ENCODE results near the gene SLC9A8. TPM values are rescaled to one million over a fixed set of nuclear protein-coding genes. Genes with fewer than 3 reads are reported as not detected.
"Not testable (repeated sequence)": the region's sequence is repeated elsewhere in the genome, so short reads cannot be mapped to it uniquely, and the experiment has no call there.

SLC9A8 gene
- total RNA-seq, 1 donor from 2014 or later, result 15.2 TPM

DNA sequence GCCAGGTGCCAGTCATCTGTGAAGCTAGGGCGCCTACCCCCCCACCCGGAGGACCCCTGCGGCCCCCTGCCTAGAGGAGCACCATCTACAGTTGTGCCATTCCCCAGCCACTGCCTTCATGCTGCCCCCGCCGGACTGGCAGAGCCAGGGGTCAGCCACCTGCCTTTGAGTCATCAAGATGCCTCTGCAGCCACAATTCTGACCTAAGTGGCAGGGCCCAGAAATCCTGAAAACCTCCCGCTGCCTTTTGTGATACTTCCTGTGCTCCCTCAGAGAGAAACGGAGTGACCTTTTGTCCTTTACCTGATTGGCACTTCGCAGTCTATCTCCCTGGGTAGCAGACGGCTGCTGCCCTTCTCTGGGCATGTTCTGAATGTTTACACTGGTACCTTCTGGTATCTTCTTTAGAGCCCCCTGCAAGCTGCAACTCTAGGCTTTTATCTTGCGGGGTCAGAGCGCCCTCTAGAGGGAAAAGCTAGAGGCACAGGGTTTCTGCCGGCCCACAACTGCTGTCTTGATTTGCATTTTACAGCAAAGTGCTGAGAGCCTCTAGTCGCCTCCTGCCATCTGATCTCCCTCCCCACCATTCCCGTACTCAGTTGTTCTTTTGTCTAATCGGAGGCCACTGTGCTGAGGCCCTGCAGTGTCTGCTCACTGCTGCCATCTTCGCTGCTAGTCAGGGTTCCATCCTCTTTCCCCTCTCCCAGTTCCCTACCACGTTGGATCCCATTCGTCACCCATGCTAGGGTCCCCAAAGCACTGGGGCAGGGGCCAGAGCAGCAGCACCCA, 75.8 kb downstream of the SLC9A8 start:
- peaks cover 34% of the 10 kb centered on the region for H3K36me3 Mint-ChIP-seq (ENCODE audit: low read depth)
- peak; percentile 86 for DNase-seq
- intact Hi-C loops (cut with micrococcal nuclease), result loop anchor here (2.0 kb wide), 1 partner anchor 278 kb away; no protein-coding TSS in a partner anchor
- H3K27me3 Mint-ChIP-seq, result no peaks in the 10 kb centered on the region
- no peak overlapping the region for H3K27ac Mint-ChIP-seq
- H3K4me1 Mint-ChIP-seq, result peaks cover 15% of the 10 kb centered on the region
- H3K9me3 Mint-ChIP-seq, result no peaks in the 10 kb centered on the region
- H3K4me3 Mint-ChIP-seq, result no peak overlapping the region

DNA sequence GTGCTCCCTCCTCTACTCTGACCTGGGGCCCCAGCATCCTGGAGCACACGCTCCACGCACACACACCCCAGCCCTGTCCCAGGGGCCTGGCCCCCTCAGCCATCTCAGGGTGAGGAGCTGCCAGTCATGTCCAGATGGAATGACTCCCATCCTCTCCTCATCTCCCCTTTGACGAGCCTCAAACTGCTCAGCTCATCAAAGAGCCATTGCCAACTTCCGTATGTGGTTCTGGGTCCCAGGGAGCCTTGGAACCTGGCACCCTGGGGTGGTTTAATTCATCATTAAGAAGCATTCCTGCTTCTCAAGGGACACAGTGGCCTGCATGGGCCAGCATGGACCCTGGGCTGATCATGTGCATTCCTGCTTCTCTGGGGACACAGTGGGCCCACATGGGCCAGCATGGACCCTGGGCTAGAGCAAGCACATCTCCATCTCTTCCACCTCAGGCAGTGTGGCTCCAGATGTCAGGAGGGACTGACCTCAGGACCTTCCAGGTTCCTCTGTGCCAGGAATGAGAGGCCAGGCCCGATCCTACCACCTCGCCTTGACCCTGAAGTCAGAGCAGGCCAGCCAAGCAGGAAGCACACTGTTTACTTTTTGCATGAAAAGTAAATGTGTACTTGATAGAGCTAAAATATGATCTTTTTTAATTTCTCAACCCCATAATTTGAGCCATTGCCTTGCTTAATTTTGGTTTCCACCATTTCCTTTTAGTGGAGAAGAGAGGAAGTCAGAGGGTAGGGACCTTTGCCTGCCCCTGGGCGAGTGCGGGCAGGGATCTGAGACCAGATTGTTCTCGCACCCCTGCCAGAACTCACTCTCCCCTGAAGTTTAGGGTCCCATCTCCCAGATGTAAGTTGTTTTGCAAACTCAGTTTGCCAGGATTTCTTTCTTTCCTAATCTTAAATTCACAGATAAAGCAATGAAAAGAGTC, 76.6 kb downstream of the SLC9A8 start:
- peaks cover 29% of the 10 kb centered on the region for H3K36me3 Mint-ChIP-seq (ENCODE audit: low read depth)
- H3K9me3 Mint-ChIP-seq, result no peaks in the 10 kb centered on the region
- peaks cover 22% of the 10 kb centered on the region for H3K4me1 Mint-ChIP-seq
- H3K4me3 Mint-ChIP-seq, result no peak overlapping the region
- H3K27me3 Mint-ChIP-seq, result no peaks in the 10 kb centered on the region
- no peak overlapping the region for H3K27ac Mint-ChIP-seq
- no peak for DNase-seq
- intact Hi-C loops (cut with micrococcal nuclease), result loop anchor here (2.0 kb wide), 1 partner anchor 278 kb away; no protein-coding TSS in a partner anchor

DNA sequence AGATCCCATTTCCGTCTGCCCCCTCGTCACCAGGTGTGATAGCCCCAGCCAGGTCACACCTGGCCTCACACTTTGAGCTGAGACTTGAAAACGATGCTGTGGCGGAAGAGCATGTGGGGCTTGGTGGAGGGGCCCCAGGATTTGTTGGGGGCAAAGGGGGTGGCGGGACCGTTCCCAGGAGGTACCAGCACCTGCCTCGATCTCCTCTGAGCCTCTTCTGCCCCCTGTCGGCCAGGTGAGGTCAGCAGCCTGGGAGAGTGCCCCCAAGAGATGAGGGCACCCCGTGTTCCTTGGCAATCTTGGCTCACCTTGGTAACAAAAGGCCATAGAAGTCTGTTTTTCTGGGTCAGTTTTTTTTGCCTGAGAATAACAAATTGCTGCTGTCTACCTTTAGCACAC, 77.3 kb downstream of the SLC9A8 start:
- H3K27ac Mint-ChIP-seq, result no peak overlapping the region
- no peaks in the 10 kb centered on the region for H3K9me3 Mint-ChIP-seq
- DNase-seq, result no peak
- H3K27me3 Mint-ChIP-seq, result no peaks in the 10 kb centered on the region
- H3K4me3 Mint-ChIP-seq, result no peak overlapping the region
- peaks cover 27% of the 10 kb centered on the region for H3K36me3 Mint-ChIP-seq (ENCODE audit: low read depth)
- intact Hi-C loops (cut with micrococcal nuclease), result loop anchor here (2.0 kb wide), 1 partner anchor 279 kb away; no protein-coding TSS in a partner anchor
- peaks cover 23% of the 10 kb centered on the region for H3K4me1 Mint-ChIP-seq

DNA sequence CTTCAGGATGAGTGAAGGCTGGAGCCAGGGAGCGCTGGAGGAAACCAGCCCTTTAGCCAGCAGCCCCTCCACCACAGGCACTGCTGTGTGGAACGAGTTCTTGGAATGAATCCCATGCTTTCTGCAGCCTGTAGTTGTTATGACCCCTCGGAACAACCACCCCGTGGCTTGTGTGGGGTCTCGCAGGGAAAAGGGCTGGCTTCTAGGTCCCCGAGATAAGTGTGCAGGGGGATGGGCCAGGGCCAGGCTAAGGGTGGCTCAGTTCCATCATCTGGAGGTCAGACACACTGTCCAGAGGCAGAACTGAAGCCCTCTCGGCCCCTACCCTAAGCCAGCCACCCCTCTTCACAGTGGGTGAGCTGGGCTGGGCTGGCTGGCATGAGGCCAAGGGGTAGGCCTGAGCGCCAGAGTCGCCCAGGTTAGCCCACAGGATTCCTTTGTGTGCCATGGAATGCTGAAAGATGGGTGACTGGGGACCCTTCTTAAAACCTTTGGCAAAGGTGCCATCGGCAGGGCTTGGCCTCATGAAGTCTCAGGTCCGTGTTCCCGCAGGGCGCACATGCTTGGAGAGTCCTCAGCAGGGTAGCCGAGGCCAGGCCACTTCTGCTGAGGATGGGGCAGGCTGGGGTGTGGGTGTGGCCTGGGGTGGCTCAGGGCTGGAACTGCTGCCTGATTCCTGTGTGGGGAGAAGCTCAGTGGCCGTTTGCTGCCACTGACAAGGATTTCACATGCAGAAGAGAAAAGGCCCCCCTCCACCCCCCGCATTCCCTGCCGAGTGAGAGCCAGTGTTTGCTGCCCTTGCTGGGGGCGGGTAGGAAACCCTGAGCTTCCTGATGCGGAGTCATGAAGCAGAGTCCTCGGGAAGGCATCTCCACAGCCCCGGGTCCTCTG, 78.1 kb downstream of the SLC9A8 start:
- H3K9me3 Mint-ChIP-seq, result no peaks in the 10 kb centered on the region
- DNase-seq, result no peak
- H3K4me1 Mint-ChIP-seq, result peaks cover 23% of the 10 kb centered on the region
- no peak overlapping the region for H3K4me3 Mint-ChIP-seq
- H3K27ac Mint-ChIP-seq, result no peak overlapping the region
- no peaks in the 10 kb centered on the region for H3K27me3 Mint-ChIP-seq
- intact Hi-C loops (cut with micrococcal nuclease), result no loop called here
- peaks cover 25% of the 10 kb centered on the region for H3K36me3 Mint-ChIP-seq (ENCODE audit: low read depth)

DNA sequence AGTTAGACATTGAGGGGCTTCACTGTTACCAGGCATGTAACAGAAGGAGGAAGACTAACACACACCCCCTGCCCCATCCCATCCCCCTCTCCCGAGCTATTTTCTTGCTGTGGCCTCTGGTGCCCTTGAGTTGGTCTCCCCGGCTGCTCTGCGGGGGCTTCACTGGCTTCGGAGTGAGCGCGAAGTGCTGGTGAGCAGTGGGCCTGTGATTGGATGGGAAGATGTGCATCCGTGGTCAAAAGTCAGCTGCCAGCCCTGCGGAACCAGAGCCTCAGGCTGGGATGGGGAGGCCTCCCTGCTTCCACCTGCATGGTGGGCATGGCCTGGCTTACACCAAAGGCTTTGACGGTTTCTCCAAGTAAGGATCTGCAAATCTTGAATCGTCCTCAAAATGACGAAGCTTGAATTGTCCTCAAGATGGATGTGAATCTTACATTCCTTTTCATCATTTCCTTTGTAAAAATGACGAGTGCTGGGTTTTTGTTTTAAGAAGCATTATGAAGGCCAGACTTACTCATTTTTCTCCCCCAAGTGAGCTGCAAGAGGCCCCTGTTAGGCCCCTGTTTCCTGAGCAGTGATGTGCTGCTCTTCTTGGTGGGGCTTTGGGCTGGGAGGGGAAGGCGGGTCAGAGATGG, 79.0 kb downstream of the SLC9A8 start:
- intact Hi-C loops (cut with micrococcal nuclease), result loop anchor here (2.0 kb wide), 2 partner anchors 23 to 37 kb away; partner anchors contain the start of gene SPATA2
- no peak for DNase-seq
- no peak overlapping the region for H3K4me3 Mint-ChIP-seq
- peaks cover 23% of the 10 kb centered on the region for H3K4me1 Mint-ChIP-seq
- H3K27me3 Mint-ChIP-seq, result no peaks in the 10 kb centered on the region
- peaks cover 18% of the 10 kb centered on the region for H3K36me3 Mint-ChIP-seq (ENCODE audit: low read depth)
- no peaks in the 10 kb centered on the region for H3K9me3 Mint-ChIP-seq
- no peak overlapping the region for H3K27ac Mint-ChIP-seq

DNA sequence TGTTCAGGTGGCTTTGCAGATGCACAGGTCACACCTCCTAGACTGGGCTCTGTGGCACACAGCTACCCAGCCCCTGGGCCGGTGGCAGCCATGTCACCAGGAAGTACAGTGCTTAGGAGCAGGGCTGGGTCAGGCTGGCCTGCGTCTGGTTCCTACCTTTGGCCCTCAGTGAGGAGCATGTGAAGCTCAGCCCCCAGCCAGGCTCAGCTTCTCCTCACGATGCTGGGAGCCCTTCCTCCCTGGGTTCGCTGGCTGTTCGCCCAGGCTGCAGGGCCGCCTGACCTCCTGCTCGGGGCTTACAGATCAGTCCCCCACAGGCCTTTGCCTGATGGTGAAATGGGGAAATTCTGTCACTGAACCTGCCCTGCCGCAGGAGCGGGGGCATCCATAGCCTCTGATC, 79.6 kb downstream of the SLC9A8 start:
- H3K27me3 Mint-ChIP-seq, result no peaks in the 10 kb centered on the region
- no peak for DNase-seq
- intact Hi-C loops (cut with micrococcal nuclease), result loop anchor here (2.0 kb wide), 2 partner anchors 23 to 37 kb away; partner anchors contain the start of gene SPATA2
- peaks cover 23% of the 10 kb centered on the region for H3K4me1 Mint-ChIP-seq
- no peak overlapping the region for H3K4me3 Mint-ChIP-seq
- H3K9me3 Mint-ChIP-seq, result no peaks in the 10 kb centered on the region
- peaks cover 16% of the 10 kb centered on the region for H3K36me3 Mint-ChIP-seq (ENCODE audit: low read depth)
- H3K27ac Mint-ChIP-seq, result peak overlapping the region; percentile 78

DNA sequence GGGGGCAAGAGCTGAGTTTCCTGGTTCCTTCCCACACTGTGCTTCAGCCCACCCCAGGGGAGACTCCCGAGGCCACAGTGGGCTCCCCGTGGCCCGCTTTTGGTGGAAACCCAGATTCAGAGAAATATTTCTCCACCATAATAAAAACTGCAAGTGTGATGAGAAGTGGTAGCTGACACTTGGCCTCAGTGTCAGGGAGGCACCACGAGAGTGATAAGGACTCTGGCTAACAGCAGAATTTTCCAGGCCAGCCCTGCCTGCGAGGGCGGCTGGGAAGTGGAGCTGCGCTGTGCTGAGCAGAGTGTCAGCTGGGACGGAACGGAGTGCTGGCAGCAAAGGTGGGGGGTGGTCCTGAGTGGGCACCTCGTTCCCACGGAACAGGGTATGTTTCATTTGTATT, 80.2 kb downstream of the SLC9A8 start:
- peaks cover 19% of the 10 kb centered on the region for H3K4me1 Mint-ChIP-seq

GRCh38 chr20:49893242-49894072, 80.8 kb downstream of the SLC9A8 start:
- no peak for DNase-seq
- peaks cover 10% of the 10 kb centered on the region for H3K36me3 Mint-ChIP-seq (ENCODE audit: low read depth)
- no peaks in the 10 kb centered on the region for H3K9me3 Mint-ChIP-seq
- peak overlapping the region; percentile 48 for H3K4me3 Mint-ChIP-seq
- no peaks in the 10 kb centered on the region for H3K27me3 Mint-ChIP-seq
- intact Hi-C loops (cut with micrococcal nuclease), result loop anchor here (2.0 kb wide), 2 partner anchors 21 to 35 kb away; partner anchors contain the start of gene SPATA2
- H3K27ac Mint-ChIP-seq, result peak overlapping the region; percentile 82
- peaks cover 17% of the 10 kb centered on the region for H3K4me1 Mint-ChIP-seq

More for the DNA sequence above, 80.2 kb downstream of the SLC9A8 start:
- intact Hi-C loops (cut with micrococcal nuclease), result loop anchor here (2.0 kb wide), 2 partner anchors 22 to 36 kb away; partner anchors contain the start of gene SPATA2
- H3K27ac Mint-ChIP-seq, result peak overlapping the region; percentile 78
- H3K4me3 Mint-ChIP-seq, result peak overlapping the region; percentile 48
- H3K9me3 Mint-ChIP-seq, result no peaks in the 10 kb centered on the region
- no peak for DNase-seq
- H3K36me3 Mint-ChIP-seq (ENCODE audit: low read depth), result peaks cover 13% of the 10 kb centered on the region
- no peaks in the 10 kb centered on the region for H3K27me3 Mint-ChIP-seq

DNA sequence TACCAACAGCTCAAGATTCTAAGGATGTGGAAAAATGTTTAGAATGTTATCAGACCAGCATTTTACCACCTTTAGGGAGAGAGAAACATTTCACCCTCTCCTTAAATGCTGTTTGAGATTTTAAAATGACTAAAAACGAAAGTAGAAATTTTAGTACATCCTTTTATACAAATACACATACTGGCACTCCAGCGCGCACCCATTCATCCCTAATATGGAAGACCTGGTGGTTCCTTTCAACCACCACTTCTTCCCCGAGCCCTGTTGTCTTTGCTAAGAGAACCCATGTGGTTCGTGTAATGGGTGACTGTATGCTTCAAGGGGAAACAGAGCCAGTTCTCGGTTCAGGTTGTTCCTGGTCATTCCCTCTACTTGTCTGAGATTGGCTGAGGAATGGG, 81.4 kb downstream of the SLC9A8 start:
- Mint-ChIP-seq H3K27me3 (no peaks in the 10 kb centered on the region), H3K36me3 (ENCODE audit: low read depth) (peaks cover 4% of the 10 kb centered on the region), H3K9me3 (no peaks in the 10 kb centered on the region), H3K4me3 (peak overlapping the region; percentile 36), H3K27ac (peak overlapping the region; percentile 82), H3K4me1 (peaks cover 15% of the 10 kb centered on the region)
- DNase-seq, result peak; percentile 68
- intact Hi-C loops (cut with micrococcal nuclease), result no loop called here

DNA sequence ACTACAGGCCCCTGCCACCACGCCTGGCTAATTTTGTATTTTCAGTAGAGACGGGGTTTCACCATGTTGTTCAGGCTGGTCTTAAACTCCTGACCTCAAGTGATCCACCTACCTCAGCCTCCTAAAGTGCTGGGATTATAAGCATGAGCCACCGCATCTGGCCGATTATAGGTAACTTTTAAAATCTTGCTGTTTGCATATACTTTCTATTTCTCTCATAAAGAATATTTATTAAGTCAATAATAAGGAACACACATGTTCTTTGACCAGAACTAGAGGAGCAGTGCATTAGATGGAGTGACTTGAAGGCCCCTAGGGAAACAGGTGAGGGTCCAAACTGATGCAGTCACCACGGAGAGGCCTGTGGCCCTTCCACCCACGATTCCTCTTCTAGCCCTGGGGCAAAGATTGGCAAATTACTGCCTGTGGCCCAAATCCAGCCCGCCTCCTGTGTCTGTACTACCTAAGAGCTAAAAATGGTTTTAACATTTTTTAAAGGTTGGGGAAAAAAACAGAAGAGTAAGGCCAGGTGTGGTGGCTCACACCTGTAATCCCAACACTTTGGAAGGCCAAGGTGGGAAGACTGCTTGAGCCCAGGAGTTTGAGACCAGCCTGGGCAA, 83.0 kb downstream of the SLC9A8 start:
- H3K9me3 Mint-ChIP-seq; H3K4me3 Mint-ChIP-seq; DNase-seq; H3K27ac Mint-ChIP-seq; H3K36me3 Mint-ChIP-seq (ENCODE audit: low read depth); intact Hi-C loops (cut with micrococcal nuclease); H3K27me3 Mint-ChIP-seq: not testable (repeated sequence)
- peaks cover 15% of the 10 kb centered on the region for H3K4me1 Mint-ChIP-seq

- no peaks in the 10 kb centered on the region for H3K36me3 Mint-ChIP-seq (ENCODE audit: low read depth)
- H3K27ac Mint-ChIP-seq, result no peak overlapping the region
- peaks cover 15% of the 10 kb centered on the region for H3K4me1 Mint-ChIP-seq
- intact Hi-C loops (cut with micrococcal nuclease), result no loop called here
- H3K9me3 Mint-ChIP-seq, result no peaks in the 10 kb centered on the region
- no peaks in the 10 kb centered on the region for H3K27me3 Mint-ChIP-seq
- no peak for DNase-seq
- no peak overlapping the region for H3K4me3 Mint-ChIP-seq
Measured at GRCh38 chr20:49896204-49896603, 83.6 kb downstream of the SLC9A8 start.
